Ishikawa (cell line): ENCODE measurements around the gene MYBPC1.

Experiments used
- CEBPB ChIP-seq: IDR thresholded peaks from 2 replicates; pipeline ENCODE4 v1.6.1; 2012
- CREB1 ChIP-seq: IDR thresholded peaks from 2 replicates; pipeline ENCODE4 v1.6.1; 2012; ENCODE audit warnings: low read depth
- EGR1 ChIP-seq: IDR thresholded peaks from 2 replicates; pipeline ENCODE4 v1.6.1; 2012
- EP300 ChIP-seq: IDR thresholded peaks from 2 replicates; pipeline ENCODE4 v1.6.1; 2012; ENCODE audit warnings: borderline replicate concordance
- FOXM1 ChIP-seq: IDR thresholded peaks from 2 replicates; pipeline ENCODE4 v1.6.1; 2012; ENCODE audit warnings: low read depth, borderline replicate concordance
- MAX ChIP-seq: IDR thresholded peaks from 2 replicates; pipeline ENCODE4 v1.6.1; 2012
- NFIC ChIP-seq: IDR thresholded peaks from 2 replicates; pipeline ENCODE4 v1.6.1; 2012
- RAD21 ChIP-seq: IDR thresholded peaks from 2 replicates; pipeline ENCODE4 v1.6.1; 2012; ENCODE audit warnings: low read depth
- REST ChIP-seq: IDR thresholded peaks from 2 replicates; pipeline ENCODE4 v1.6.1; 2012; ENCODE audit warnings: low read depth, mild to moderate bottlenecking
- TAF1 ChIP-seq: IDR thresholded peaks from 2 replicates; pipeline ENCODE4 v1.6.1; 2012; ENCODE audit warnings: low read depth, mild to moderate bottlenecking
- TCF12 ChIP-seq: IDR thresholded peaks from 2 replicates; pipeline ENCODE4 v1.6.1; 2012; ENCODE audit warnings: low read depth
- TEAD4 ChIP-seq: IDR thresholded peaks from 2 replicates; pipeline ENCODE4 v1.6.1; 2012
- USF1 ChIP-seq: IDR thresholded peaks from 2 replicates; pipeline ENCODE4 v1.6.1; 2012
- YY1 ChIP-seq: IDR thresholded peaks from 2 replicates; pipeline ENCODE4 v1.6.1; 2012; ENCODE audit warnings: low read depth
- ZBTB7A ChIP-seq: IDR thresholded peaks from 2 replicates; pipeline ENCODE4 v1.6.1; 2012; ENCODE audit warnings: low read depth

Gene MYBPC1

GRCh38 chr12:101594700-101595099 is at the start of gene MYBPC1:
MYBPC1 (plus strand) TSS chr12:101594971; CDS start chr12:101595071, 100 bp downstream.
- TF ChIP-seq REST (no peak), NFIC (no peak), ZBTB7A (no peak), MAX (no peak), TCF12 (no peak), TEAD4 (no peak), CREB1 (no peak), USF1 (no peak), YY1 (no peak)

- TF ChIP-seq RAD21 (no peak), ZBTB7A (no peak), CEBPB (no peak), EP300 (no peak)
Measured at GRCh38 chr12:101551362-101552114, 43.2 kb upstream of the MYBPC1 start.

GRCh38 chr12:101552277-101552676 is 42.5 kb upstream of the MYBPC1 start:
- TF ChIP-seq ZBTB7A = no peak
- no peak for TF ChIP-seq EGR1
- no peak for TF ChIP-seq YY1

- TF ChIP-seq CREB1 = no peak
- no peak for TF ChIP-seq FOXM1
- no peak for TF ChIP-seq EP300
- no peak for TF ChIP-seq MAX
- TF ChIP-seq USF1 = no peak
- no peak for TF ChIP-seq ZBTB7A
- no peak for TF ChIP-seq TAF1
Measured at GRCh38 chr12:101557094-101557493, 37.7 kb upstream of the MYBPC1 start.

GRCh38 chr12:101563212-101563611 is 31.6 kb upstream of the MYBPC1 start:
- TF ChIP-seq CEBPB = no peak
- TF ChIP-seq RAD21 = no peak
- no peak for TF ChIP-seq NFIC
- TF ChIP-seq ZBTB7A = no peak
- no peak for TF ChIP-seq EP300
- no peak for TF ChIP-seq TCF12
- TF ChIP-seq EGR1 = no peak
- no peak for TF ChIP-seq FOXM1
- no peak for TF ChIP-seq TAF1
- TF ChIP-seq CREB1 = no peak
- TF ChIP-seq YY1 = no peak

- TF ChIP-seq EP300 (no peak), USF1 (no peak), TCF12 (no peak), NFIC (no peak), RAD21 (no peak), TAF1 (no peak), FOXM1 (no peak), MAX (no peak), REST (no peak), CEBPB (no peak)
Measured at GRCh38 chr12:101564912-101565311, 29.9 kb upstream of the MYBPC1 start.
